GM21526 (cell line): ENCODE results near the gene SLC9A7.

ENCODE experiments used
- ATAC-seq: cut with Tn5 transposase; IDR thresholded peaks from one replicate; pipeline ENCODE4 v1.9.1; 2021; ENCODE audit warnings: moderate library complexity; ENCODE audit not compliant: unreplicated experiment, low FRiP score

Gene SLC9A7

DNA sequence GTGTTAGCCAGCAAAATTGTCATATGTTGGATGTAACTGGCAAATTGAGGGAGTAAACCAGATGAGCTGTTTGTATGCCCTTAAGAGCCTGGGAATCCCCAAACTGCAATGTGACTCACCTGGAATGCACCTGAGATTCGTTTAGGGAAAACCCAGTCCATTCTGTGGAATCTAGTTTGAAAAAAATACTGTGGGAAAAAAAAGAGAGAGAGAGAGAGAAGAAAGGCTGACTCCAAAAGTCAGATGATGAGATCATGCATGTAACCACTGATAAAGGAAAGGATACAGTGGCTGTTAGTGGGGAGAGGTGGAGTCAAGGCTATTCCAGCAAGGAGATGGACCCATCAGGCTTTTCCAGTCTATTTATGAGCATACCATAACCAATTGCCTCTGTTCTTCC lies 48.5 kb downstream of the SLC9A7 start:
- no peak for ATAC-seq

DNA sequence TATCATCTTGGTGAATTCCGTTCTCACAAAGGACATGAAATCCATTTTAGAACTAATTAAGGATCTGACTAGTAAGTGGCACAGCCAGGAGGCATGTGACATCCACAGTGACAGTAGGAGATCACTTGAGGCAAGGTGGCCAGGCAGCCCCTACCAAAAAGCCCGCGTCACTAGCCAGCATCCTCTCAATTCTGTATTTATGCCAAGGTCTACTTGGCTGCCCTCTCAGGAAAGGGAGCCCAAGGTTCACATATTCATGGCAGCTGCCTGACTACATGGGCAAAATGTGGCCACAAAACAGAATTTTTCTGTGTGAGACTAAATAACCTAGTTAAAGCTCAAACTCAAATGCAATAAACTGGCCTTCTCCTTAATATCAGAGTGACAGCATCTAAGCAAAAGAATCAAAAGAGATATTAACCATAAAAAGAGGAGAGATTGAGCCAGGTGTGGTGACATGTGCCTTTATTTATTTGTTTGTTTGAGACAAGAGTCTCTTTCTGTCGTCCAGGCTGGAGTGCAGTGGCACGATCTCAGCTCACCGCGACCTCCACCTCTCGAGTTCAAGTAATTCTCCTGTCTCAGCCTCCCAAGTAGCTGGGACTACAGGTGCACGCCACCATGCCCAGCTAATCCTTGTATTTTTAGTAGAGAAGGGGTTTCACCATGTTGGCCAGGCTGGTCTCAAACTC lies 51.5 kb downstream of the SLC9A7 start:
- no peak for ATAC-seq

DNA sequence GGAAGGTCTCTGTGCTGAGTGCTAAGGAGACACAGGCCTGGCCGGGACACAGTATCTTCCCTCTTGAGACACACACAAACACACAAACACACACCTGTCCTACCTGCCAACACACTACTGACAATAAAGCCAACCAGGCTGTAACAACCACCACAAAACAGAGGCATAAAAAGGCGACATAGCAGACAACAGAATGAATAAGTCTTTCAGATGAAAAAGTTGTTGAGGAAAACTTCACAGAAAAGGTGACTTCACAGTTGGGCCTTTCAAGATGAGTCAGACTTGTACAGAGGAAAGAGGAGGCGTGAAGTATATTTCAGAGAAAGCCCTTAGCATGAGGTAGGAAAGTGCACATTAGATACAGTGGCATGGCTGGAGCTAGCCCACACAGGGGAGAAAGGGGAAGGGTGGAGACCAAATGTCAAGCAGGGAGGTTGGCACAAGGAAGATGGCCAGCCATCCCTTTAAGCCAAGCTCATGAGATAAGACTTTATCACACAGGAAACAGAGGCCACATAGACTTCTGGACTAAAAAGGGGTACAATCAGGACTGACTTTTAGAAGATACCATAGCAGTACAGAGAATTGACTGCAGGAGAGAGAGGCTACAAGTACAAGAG lies 54.0 kb downstream of the SLC9A7 start:
- peak; percentile 91 for ATAC-seq

DNA sequence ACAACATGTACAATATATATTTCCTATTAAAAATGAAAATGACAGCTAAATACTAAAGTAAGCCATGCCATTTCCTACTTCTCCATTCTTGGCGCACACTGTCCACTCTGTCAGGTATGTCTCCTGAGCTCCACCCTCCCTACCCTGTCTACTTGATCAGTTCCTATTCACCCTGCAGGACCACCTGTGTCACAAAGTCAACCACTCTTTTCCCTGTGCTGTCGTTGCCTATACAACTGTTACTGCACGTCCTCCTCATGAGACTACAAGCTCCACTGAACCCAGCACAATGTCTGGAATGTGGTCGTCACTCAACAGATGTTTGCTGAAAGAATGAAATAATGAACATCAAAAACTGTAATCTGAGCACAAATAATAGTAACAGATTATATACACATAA lies 54.9 kb downstream of the SLC9A7 start:
- no peak for ATAC-seq

DNA sequence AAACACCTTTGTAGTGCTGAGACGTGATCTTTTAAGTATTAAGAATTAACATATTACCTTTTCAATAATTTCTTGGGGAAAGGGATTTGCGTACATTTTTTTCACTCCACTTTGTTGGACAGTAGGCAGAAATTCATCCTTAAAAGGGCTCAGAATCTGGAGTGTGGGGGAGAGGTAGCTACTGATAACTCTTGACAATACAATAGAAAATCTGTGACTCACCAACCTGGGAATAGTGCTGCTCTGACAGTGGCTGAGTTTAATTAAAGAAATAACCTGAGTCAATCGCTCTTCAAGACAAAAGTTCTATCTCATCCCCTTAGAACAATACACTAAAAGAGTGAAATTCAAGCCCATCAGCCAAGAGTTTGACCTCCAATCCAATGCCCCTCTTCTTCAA lies 60.2 kb downstream of the SLC9A7 start:
- no peak for ATAC-seq

DNA sequence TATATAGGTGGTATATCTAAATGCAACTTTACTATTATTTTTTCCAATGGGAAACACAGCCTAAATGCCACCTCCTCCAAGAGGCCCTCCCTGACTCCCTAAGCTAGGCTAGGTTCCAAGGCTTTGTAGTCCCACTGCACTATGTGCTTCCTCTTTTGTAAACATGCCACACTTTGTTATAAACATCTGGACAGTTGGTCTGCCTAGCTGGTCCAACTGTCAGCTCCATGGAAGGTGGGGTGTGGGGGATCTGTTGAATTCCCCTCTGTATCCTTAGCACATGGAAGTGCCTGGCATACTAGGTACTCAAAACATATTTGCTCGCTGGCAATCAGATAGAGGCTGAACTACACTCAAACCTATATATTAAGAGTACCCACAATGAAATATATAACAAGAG lies 63.4 kb downstream of the SLC9A7 start:
- ATAC-seq, result no peak

DNA sequence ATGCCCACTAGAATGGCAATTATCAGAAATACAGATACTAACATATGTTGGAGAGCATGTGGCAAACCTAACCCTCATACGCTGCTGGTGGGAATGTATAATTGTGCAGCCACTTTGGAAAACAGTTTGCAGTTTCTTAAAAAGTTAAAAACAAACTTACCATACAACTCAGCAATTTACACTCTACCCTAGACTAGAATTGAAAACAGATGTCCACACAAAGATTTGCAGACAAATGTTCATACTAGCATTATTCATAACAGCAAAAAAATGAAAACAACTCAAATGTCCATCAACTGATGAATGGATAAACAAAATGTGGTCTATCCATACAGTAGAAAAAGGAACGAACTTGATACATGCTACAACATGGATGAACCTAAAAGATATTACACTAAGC lies 64.4 kb downstream of the SLC9A7 start:
- no peak for ATAC-seq

DNA sequence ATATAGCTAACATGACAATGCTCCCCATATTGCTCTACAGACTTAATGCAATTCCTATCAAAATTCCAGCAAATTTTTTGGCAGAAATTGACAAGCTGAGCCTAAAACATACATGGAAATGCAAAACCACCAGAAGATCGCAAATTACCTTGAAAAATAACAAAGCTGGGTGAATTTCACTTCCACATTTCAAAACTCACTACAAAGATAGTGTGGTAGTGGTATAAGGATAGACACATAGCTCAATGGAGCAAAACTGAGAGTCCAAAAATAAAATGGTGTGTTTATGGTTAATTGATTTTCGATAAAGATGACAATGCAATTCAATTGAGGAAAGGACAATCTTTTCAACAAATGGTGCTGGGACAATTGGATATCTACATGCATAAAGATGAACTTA lies 65.8 kb downstream of the SLC9A7 start:
- ATAC-seq, result peak; percentile 65

DNA sequence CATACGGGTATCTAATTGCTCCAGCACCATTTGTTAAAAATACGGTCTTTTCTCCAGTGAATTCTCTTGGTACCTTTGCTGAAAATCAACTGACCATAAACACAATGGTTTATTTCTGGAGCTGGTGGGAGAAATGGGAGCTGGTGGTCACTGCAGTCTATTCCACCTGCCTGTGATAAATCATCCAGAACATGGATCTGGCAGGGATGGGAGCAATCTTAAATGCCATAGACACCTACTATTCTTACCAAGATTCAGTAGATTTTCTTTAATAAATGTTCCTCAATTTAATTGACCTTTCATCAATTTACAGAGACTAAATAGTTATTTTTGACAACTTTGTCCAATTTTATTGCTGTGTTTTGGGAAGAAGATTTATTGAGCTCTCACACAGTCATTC lies 68.1 kb downstream of the SLC9A7 start:
- ATAC-seq, result no peak

DNA sequence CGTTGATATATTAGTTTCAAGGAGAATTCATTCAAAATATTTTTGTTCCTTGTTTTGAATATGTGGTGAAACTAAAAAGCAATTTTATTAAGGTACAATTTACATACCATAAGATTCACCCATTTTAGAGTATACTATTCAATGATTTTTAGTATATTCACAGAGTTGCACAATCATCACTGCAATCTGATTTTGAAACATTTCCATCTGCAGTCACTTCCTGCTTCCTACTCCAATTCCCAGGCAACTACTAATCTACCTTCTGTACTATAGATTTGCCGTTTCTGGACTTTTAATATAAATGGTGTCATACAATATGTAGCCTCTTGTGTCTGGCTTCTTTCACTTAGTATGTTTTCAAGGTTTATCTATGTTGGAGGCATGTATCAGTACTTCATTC lies 71.3 kb downstream of the SLC9A7 start:
- ATAC-seq, result no peak

DNA sequence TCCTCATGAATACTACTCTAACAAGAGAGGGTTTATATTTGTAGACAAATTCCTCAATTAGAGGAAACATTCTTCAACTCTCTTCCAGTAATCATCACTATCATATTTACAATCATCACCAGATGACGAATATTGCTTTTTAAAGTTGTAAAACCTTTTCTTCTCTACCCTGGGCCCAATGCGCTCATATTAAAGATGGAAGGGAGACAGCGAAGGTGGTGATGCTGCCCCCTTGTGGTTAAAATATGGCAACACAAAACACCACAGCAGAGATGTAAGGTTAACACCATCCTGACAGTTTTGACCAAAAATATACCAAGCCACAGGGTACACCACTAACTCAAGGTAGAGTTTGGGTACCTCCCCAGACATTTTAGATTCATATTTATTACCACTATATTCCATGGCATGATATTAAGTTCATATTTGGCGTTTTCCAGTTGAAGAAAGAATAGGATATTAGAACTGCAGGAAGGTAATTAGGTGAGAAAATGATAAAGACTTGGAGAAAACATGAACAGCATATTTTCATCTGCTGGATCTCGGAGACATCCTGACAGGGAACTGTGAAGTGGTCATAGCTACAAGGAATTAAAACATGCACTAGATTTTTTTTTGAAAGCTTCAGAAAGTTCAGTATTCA lies 72.8 kb downstream of the SLC9A7 start:
- no peak for ATAC-seq

DNA sequence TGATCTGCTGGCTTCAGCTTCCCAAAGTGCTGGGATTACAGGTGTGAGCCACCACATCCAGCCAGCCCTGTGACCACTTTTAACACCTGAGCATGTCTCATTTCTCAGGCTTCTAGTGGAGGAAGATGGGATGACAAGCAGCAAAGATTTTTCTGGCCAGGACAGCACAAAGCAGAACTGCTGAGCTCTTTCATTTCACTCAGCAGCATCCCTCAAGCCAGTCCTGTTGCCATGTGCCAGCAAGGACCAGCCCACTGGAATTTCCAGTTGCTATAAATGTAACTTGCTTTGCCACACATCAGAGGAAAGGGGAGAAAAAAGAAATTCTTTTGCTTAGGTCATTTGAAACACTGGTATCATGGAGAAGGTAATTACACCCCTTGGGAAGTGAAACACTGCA lies 75.9 kb downstream of the SLC9A7 start:
- no peak for ATAC-seq

DNA sequence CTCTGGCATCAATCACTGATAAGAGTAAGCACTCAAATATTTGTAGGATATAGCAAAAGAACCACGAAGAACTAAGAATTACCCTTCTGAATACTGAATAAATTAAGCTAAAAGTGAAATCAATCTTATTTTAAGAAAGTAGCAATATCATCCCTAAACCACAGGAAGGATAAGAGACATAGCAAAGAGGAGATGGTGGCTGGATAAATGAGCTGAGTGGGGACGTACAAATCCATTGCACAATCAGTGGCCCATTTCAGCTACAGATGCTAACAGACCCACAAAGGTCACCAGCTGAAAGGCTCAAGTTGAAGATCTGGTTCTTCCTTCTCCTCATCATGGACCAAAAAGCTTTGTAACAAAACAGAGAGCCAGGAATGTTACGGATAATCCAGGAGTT lies 77.1 kb downstream of the SLC9A7 start:
- ATAC-seq, result no peak

DNA sequence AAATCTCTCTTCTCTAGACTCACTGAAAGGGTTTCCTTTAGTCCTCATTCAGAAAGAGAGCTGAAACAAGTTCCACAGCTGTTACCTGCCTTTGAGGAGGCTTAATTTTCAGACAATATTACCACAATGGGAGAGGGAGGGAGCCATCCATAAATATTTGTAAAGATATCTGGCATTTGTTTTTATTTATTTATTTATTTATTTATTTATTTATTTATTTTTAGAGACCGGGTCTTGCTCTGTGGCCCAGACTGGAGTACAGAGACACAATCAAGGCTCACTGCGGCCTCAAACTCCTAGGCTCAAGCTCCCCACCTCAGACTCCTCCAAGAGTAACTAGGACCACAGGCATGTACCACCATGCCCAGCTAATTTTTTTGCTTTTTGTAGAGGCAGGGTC lies 80.7 kb downstream of the SLC9A7 start:
- no peak for ATAC-seq

DNA sequence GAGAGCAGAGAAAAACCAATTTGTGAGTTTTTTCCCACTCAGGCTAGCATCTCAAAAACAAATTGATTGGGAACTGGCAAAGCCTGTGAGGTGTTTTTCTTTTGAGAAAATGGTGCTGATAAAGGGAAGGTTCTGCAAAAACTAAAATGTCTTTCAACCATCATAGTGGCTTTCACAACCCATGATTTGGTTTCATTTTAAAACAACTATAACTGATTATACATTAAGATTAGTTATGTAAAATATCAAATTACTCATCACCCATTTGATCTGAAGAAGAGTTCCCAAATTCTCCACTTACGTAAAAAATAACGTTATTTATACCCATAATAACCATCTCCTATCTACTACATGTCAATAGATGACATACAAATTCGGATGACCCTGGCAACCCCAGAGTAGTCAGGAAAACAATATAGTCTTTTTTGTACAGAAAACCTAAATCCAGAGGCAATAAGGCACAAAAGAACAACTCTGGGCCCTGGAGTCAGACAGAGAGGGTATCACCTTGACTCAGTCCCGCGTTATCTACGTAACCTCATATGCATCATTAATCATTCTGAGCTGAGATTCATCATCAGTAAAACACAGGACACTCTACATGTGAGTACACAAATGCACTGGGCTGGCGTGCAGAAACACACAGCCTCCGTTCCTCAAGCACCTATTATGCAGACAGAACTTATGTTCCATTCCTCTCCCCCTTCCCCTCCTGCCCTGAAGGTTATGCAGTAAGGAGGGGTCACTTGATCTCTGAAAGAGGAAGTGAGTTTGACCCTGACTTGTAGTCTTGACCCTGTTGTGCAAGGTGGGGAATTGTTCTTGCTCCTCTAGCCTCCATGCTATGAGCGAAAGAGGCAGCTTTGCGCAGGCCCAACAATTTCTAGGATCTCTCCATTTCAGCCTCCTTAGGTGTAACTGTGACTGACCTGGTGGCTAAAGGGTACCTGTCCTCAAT lies 82.2 kb downstream of the SLC9A7 start:
- ATAC-seq, result no peak

DNA sequence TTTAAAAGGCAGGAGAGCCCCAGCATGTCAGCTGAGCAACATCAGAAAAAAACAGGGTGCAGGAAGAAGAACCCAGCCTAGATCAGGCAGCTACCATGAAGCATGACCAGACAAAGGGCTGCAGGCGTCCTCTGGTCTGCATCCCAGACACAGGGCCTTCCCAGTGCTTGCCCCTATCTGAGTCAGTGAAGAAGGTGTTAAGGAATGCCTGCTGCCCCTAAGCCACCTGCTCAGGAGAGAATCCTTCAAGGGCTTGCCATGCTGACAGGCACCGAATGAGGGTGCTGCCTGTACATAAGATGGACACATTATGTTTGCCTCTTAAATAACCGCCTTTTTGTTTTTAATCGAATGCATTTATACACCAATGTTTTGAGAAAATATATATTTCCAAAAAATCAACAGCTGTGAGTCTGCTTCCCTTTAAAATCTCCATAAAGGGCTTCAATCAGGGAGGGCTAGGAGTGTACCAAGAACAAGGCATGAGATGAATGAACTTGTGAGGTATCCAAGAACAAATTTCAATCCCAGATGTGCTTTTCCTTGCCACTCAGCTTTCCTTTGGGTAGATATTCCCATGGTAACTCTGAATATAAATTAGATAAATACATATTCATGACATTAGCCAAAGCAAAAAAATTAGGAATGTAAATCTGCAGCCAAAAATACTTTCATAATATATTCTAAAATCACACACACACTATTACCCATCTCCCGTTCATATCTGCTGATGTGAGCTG lies 85.1 kb downstream of the SLC9A7 start:
- no peak for ATAC-seq

DNA sequence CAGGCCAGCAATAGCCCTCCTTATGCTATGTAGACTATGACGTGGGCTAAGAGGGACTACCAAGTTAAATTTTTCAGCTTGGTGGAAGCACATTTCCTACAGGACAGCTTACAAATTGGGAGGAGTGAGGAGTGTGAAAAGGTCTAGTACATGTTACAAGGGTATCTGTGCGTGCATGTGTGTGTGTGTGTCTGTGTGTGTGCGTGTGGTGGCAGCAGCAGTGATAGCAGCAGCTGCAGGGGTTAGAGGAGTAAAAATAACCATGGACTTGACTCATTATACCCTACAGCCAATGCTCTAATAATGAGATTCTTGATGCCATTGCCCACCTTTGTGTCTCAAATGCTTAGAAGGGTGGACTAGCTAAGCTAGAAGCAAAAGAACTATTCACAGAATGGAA lies 88.6 kb downstream of the SLC9A7 start:
- ATAC-seq, result no peak

DNA sequence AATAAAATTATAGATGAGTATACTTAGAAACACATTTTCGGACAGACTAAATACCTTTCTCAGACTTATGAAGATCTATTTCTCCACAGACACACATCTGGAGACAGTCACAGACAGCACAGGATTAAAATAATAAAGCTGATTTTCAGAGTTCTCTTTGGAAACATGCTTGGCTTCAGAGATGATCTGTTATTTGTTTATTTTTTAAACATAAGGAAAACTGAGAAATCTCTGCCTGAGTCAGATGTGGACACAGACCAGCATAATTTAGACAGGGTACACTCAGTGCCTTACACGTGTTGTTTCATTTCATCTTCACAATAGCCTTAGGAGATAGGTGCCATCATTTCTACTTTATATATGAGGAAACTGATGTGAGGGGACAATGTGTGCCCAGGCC lies 92.1 kb downstream of the SLC9A7 start:
- ATAC-seq, result no peak

DNA sequence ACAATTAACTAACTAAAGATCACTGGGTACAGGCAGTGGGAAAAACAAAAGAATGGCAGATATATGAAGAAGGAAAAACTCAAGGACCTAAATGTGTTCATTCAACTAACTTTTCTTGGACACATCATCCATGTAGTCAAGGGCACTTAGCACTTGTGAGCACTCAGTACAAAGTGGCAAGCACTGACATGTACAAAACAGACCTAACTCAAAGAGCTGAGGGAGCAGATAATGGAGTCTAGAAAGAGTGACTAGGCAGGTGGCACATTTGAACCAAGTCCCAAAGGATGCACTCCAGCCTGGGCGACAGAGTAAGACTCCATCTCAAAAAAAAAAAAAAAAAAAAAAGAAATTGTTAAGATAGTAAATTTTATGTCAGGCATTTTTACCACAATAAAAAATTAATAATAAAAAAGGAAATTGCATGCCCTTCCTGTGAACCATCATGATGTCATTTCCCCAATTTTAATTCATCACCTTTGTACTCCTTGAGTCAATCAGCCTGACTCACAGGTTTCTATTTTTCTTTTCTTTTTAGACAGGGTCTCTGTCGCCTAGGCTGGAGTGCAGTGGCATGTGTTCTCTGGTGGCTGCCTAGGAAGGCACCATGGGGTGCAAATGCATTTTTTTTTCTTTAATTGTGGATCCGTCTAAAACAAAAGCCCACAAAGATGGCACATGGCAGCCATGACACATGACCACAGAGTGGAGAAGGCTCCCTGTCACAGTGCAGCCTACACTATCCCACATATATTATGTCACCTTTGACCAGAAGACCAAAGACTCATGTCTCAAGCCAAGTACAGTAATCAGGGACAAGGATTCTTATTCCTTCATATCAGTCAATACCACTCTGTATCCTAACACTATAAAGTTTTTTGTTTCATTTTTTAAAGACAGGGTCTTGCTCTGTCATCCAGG lies 93.4 kb downstream of the SLC9A7 start:
- ATAC-seq, result no peak
